Ureter (tissue), 1 donor: ENCODE data around the gene CSTB. TPM values are rescaled to one million over a fixed set of nuclear protein-coding genes. Genes with fewer than 3 reads are reported as not detected.
"Not testable (repeated sequence)": the region's sequence is repeated elsewhere in the genome, so short reads cannot be mapped to it uniquely, and the experiment has no call there.

Experiments used
- DNase-seq: peaks from one replicate; pipeline ENCODE4 v3.0.0-alpha.2; 2020; ENCODE audit warnings: low spot score
- total RNA-seq: library from RNA; stranded (reverse); gene quantifications from one replicate; pipeline ENCODE4 v1.2.4, GENCODE V29; 2023
- donor health status: DM: yes; HTN: yes; CAD: no.

CSTB gene
- 181 TPM for total RNA-seq

GRCh38 chr21:43775795-43776430 lies at the start of gene CSTB:
TSS of gene CSTB (minus strand) at chr21:43776308. CDS start at chr21:43776269, 39 bp downstream.
- peak; percentile 92 for DNase-seq

GRCh38 chr21:43825242-43825935 lies 49.3 kb upstream of the CSTB start:
- DNase-seq = no peak

GRCh38 chr21:43824333-43825241 lies 48.5 kb upstream of the CSTB start:
- no peak for DNase-seq

- DNase-seq = not testable (repeated sequence)
Measured at GRCh38 chr21:43822741-43823140, 46.6 kb upstream of the CSTB start.

GRCh38 chr21:43822166-43822565 lies 46.1 kb upstream of the CSTB start:
- not testable (repeated sequence) for DNase-seq

- DNase-seq = no peak
Measured at GRCh38 chr21:43820466-43820865, 44.4 kb upstream of the CSTB start.

- no peak for DNase-seq
Measured at GRCh38 chr21:43819511-43820405, 43.6 kb upstream of the CSTB start.

- no peak for DNase-seq
Measured at GRCh38 chr21:43818685-43819084, 42.6 kb upstream of the CSTB start.

GRCh38 chr21:43817157-43818086 lies 41.3 kb upstream of the CSTB start:
- no peak for DNase-seq

- no peak for DNase-seq
Measured at GRCh38 chr21:43816611-43817071, 40.5 kb upstream of the CSTB start.

- DNase-seq = no peak
Measured at GRCh38 chr21:43815991-43816390, 39.9 kb upstream of the CSTB start.

GRCh38 chr21:43815107-43815613 lies 39.1 kb upstream of the CSTB start:
- no peak for DNase-seq

- no peak for DNase-seq
Measured at GRCh38 chr21:43814215-43815106, 38.4 kb upstream of the CSTB start.

GRCh38 chr21:43813656-43813980 lies 37.5 kb upstream of the CSTB start:
- DNase-seq = no peak

GRCh38 chr21:43812957-43813655 lies 37.0 kb upstream of the CSTB start:
- no peak for DNase-seq

- DNase-seq = peak; percentile 68
Measured at GRCh38 chr21:43812139-43812821, 36.2 kb upstream of the CSTB start.

GRCh38 chr21:43811262-43812105 lies 35.4 kb upstream of the CSTB start:
- no peak for DNase-seq
